H9 (cell line): ENCODE results near the gene RSPO1. TPM values are rescaled to one million over a fixed set of nuclear protein-coding genes. Genes with fewer than 3 reads are reported as not detected.

Experiments used
- DNase-seq: peaks from one replicate; pipeline ENCODE4 v3.0.0-alpha.2; 2017
- H2AFZ ChIP-seq: one replicate; pipeline ENCODE4 v1.6.1; 2013; ENCODE audit warnings: mild to moderate bottlenecking, low read length, control low read depth, moderate library complexity
- H2AK5ac ChIP-seq: 2 replicates; pipeline ENCODE4 v1.6.1; 2013; ENCODE audit warnings: low read length, control low read depth, mixed read lengths; ENCODE audit not compliant: insufficient read length
- H2BK120ac ChIP-seq: one replicate; pipeline ENCODE4 v1.6.1; 2013; ENCODE audit warnings: low read depth, mild to moderate bottlenecking, low read length, control low read depth, inconsistent platforms; ENCODE audit not compliant: poor library complexity, severe bottlenecking
- H2BK12ac ChIP-seq: 2 replicates; pipeline ENCODE4 v1.6.1; 2013; ENCODE audit warnings: low read length, control low read depth, mixed read lengths, low read depth; ENCODE audit not compliant: insufficient read length
- H2BK15ac ChIP-seq: 2 replicates; pipeline ENCODE4 v1.6.1; 2013; ENCODE audit warnings: low read depth, low read length, control low read depth
- H2BK20ac ChIP-seq: one replicate; pipeline ENCODE4 v1.6.1; 2013; ENCODE audit warnings: low read depth, mild to moderate bottlenecking, low read length, control low read depth, inconsistent platforms; ENCODE audit not compliant: poor library complexity, severe bottlenecking
- H2BK5ac ChIP-seq: 2 replicates; pipeline ENCODE4 v1.6.1; 2013; ENCODE audit warnings: low read length, control low read depth, mixed read lengths; ENCODE audit not compliant: insufficient read length
- H3K14ac ChIP-seq: 2 replicates; pipeline ENCODE4 v1.6.1; 2013; ENCODE audit warnings: low read length, control low read depth; ENCODE audit not compliant: insufficient read depth
- H3K18ac ChIP-seq: 2 replicates; pipeline ENCODE4 v1.6.1; 2013; ENCODE audit warnings: low read depth, mild to moderate bottlenecking, mixed read lengths, low read length, control low read depth; ENCODE audit not compliant: insufficient read length
- H3K23ac ChIP-seq: 2 replicates; pipeline ENCODE4 v1.6.1; 2013; ENCODE audit warnings: low read length, control low read depth, mixed read lengths, low read depth; ENCODE audit not compliant: insufficient read length
- H3K23me2 ChIP-seq: 2 replicates; pipeline ENCODE4 v1.6.1; 2013; ENCODE audit warnings: low read depth, mild to moderate bottlenecking, mixed read lengths, low read length, control low read depth; ENCODE audit not compliant: insufficient read length, poor library complexity, severe bottlenecking
- H3K27ac ChIP-seq: 2 replicates; pipeline ENCODE4 v1.5.1; 2013; ENCODE audit warnings: low read length, control low read depth, mixed read lengths, low read depth; ENCODE audit not compliant: insufficient read length
- H3K27me3 ChIP-seq: 2 replicates; pipeline ENCODE4 v1.6.1; 2013; ENCODE audit warnings: low read length, control low read depth, inconsistent platforms; ENCODE audit not compliant: insufficient read depth
- H3K4ac ChIP-seq: 2 replicates; pipeline ENCODE4 v1.6.1; 2013; ENCODE audit warnings: low read depth, mild to moderate bottlenecking, control low read depth, inconsistent platforms, low read length, moderate library complexity
- H3K4me1 ChIP-seq: 2 replicates; pipeline ENCODE4 v1.6.1; 2013; ENCODE audit warnings: low read length, control low read depth, inconsistent platforms; ENCODE audit not compliant: insufficient read depth
- H3K4me2 ChIP-seq: 2 replicates; pipeline ENCODE4 v1.6.1; 2013; ENCODE audit warnings: low read length, control low read depth, mixed read lengths; ENCODE audit not compliant: insufficient read length, insufficient read depth
- H3K56ac ChIP-seq: 2 replicates; pipeline ENCODE4 v1.6.1; 2013; ENCODE audit warnings: low read depth, mild to moderate bottlenecking, mixed read lengths, low read length, control low read depth; ENCODE audit not compliant: insufficient read length
- H3K79me1 ChIP-seq: 2 replicates; pipeline ENCODE4 v1.6.1; 2013; ENCODE audit warnings: low read depth, mild to moderate bottlenecking, moderate library complexity, low read length, control low read depth, inconsistent platforms; ENCODE audit not compliant: insufficient read depth, poor library complexity, severe bottlenecking
- H3K79me2 ChIP-seq: 2 replicates; pipeline ENCODE4 v1.6.1; 2013; ENCODE audit warnings: low read length, control low read depth, inconsistent platforms; ENCODE audit not compliant: insufficient read depth
- H3K9ac ChIP-seq: 2 replicates; pipeline ENCODE4 v1.6.1; 2013; ENCODE audit warnings: low read length, control low read depth, mixed read lengths; ENCODE audit not compliant: insufficient read length; ENCODE audit errors: extremely low read depth
- H3K9me3 ChIP-seq: one replicate; pipeline ENCODE4 v1.6.1; 2013; ENCODE audit warnings: low read depth, low read length, inconsistent platforms; ENCODE audit not compliant: control insufficient read depth
- H3T11ph ChIP-seq: one replicate; pipeline ENCODE4 v1.6.1; 2013; ENCODE audit warnings: mild to moderate bottlenecking, low read length, control low read depth, inconsistent platforms
- H4K20me1 ChIP-seq: one replicate; pipeline ENCODE4 v1.6.1; 2013; ENCODE audit not compliant: control insufficient read depth, insufficient read length, insufficient read depth
- H4K5ac ChIP-seq: 2 replicates; pipeline ENCODE4 v1.6.1; 2013; ENCODE audit warnings: low read depth, mild to moderate bottlenecking, mixed read lengths, low read length, control low read depth; ENCODE audit not compliant: insufficient read length
- H4K8ac ChIP-seq: replicated peaks from 2 replicates; pipeline ENCODE4 v1.6.1; 2013; ENCODE audit warnings: low read length, control low read depth, mixed read lengths, low read depth; ENCODE audit not compliant: insufficient read length
- H4K91ac ChIP-seq: 2 replicates; pipeline ENCODE4 v1.6.1; 2013; ENCODE audit warnings: low read depth, mild to moderate bottlenecking, moderate library complexity, mixed read lengths, low read length, control low read depth; ENCODE audit not compliant: insufficient read length
- H3K27ac Mint-ChIP-seq, 3 experiments: 2 replicates in 2 of 3; 3 replicates in 1 of 3; pipeline ENCODE4 v1.8.0; 2020 to 2021; ENCODE audit warnings: mixed read lengths in 3 of 3, mild to moderate bottlenecking in 1 of 3, moderate library complexity in 1 of 3
- H3K27me3 Mint-ChIP-seq: 2 replicates; pipeline ENCODE4 v1.8.0; 2021; ENCODE audit warnings: low read depth, mild to moderate bottlenecking, moderate library complexity, mixed read lengths
- H3K36me3 Mint-ChIP-seq, 3 experiments: 2 replicates in 2 of 3; 3 replicates in 1 of 3; pipeline ENCODE4 v1.8.0; 2020 to 2021; ENCODE audit warnings: low read depth in 3 of 3, mixed read lengths in 3 of 3; ENCODE audit not compliant: insufficient read depth in 1 of 3
- H3K4me1 Mint-ChIP-seq, 2 experiments: 2 replicates each; pipeline ENCODE4 v1.8.0; 2020; ENCODE audit warnings: mixed read lengths in 2 of 2
- H3K4me3 Mint-ChIP-seq, 2 experiments: 2 replicates in 1 of 2; 3 replicates in 1 of 2; pipeline ENCODE4 v1.8.0; 2020 to 2021; ENCODE audit warnings: mild to moderate bottlenecking in 2 of 2, mixed read lengths in 2 of 2, moderate library complexity in 1 of 2
- H3K9me3 Mint-ChIP-seq, 2 experiments: 2 replicates in 1 of 2; 3 replicates in 1 of 2; pipeline ENCODE4 v1.8.0; 2020; ENCODE audit warnings: mild to moderate bottlenecking in 2 of 2, mixed read lengths in 2 of 2, moderate library complexity in 1 of 2
- WGBS: extraction: QIAGEN DNeasy Blood & Tissue Kit; methylation state at CpG from one replicate; pipeline ENCODE4 v1.1.7; 2013; ENCODE audit warnings: missing lambda C conversion rate, low lambda C conversion rate, mixed read lengths; ENCODE audit not compliant: insufficient read length; ENCODE audit errors: extremely low coverage; 5-methylcytosine and 5-hydroxymethylcytosine counted together
- total RNA-seq: library from RNA; stranded (reverse); gene quantifications from 2 replicates; pipeline ENCODE4 v1.2.1, GENCODE V29; 2021
- TF ChIP-seq, protein P1 (sequence below): fragments of 200-600 bp; sonication (generic); conservative IDR thresholded peaks from 3 replicates; pipeline ENCODE4 v1.8.0; 2021; ENCODE audit warnings: antibody characterized with exemption, mild to moderate bottlenecking

The RSPO1 gene
- total RNA-seq, 1 experiment from 2014 or later = 0.35 TPM

GRCh38 chr1:37575692-37576091 lies 59.0 kb downstream of the RSPO1 start:
- Mint-ChIP-seq H3K36me3 (peaks cover 54 to 95% (median 87%) of the 10 kb centered on the region in 3 experiments; a peak in 6 of 7 replicates), H3K4me1 (no peaks in the 10 kb centered on the region), H3K4me3 (no peak overlapping the region), H3K9me3 (no peaks in the 10 kb centered on the region), H3K27ac (no peak overlapping the region), H3K27me3 (no peaks in the 10 kb centered on the region)
- H3K4me2 ChIP-seq = no peak overlapping the region
- no peaks in the 10 kb centered on the region for H4K20me1 ChIP-seq
- no peak for DNase-seq
- H3K18ac ChIP-seq = no peak overlapping the region
- no peak overlapping the region for H2AFZ ChIP-seq
- no peak overlapping the region for H2BK5ac ChIP-seq
- H3K14ac ChIP-seq = no peak overlapping the region
- no peak overlapping the region for H2AK5ac ChIP-seq
- no peaks in the 10 kb centered on the region for H3K79me1 ChIP-seq
- no CpG with 5 or more reads among the region's 5 CpGs for WGBS
- no peak overlapping the region for H3T11ph ChIP-seq
- no peak overlapping the region for H4K5ac ChIP-seq
- H2BK15ac ChIP-seq = no peak overlapping the region
- H3K79me2 ChIP-seq = no peaks in the 10 kb centered on the region
- no peak overlapping the region for H3K9ac ChIP-seq
- H3K27me3 ChIP-seq = no peaks in the 10 kb centered on the region
- no peaks in the 10 kb centered on the region for H3K4me1 ChIP-seq
- no peak overlapping the region for H2BK12ac ChIP-seq
- H3K23ac ChIP-seq = no peak overlapping the region
- H3K4ac ChIP-seq = no peak overlapping the region
- TF ChIP-seq, protein P1, sequence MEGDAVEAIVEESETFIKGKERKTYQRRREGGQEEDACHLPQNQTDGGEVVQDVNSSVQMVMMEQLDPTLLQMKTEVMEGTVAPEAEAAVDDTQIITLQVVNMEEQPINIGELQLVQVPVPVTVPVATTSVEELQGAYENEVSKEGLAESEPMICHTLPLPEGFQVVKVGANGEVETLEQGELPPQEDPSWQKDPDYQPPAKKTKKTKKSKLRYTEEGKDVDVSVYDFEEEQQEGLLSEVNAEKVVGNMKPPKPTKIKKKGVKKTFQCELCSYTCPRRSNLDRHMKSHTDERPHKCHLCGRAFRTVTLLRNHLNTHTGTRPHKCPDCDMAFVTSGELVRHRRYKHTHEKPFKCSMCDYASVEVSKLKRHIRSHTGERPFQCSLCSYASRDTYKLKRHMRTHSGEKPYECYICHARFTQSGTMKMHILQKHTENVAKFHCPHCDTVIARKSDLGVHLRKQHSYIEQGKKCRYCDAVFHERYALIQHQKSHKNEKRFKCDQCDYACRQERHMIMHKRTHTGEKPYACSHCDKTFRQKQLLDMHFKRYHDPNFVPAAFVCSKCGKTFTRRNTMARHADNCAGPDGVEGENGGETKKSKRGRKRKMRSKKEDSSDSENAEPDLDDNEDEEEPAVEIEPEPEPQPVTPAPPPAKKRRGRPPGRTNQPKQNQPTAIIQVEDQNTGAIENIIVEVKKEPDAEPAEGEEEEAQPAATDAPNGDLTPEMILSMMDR = no peak
- H4K8ac ChIP-seq = no peak overlapping the region
- no peak overlapping the region for H2BK120ac ChIP-seq
- no peak overlapping the region for H3K27ac ChIP-seq
- no peak overlapping the region for H3K56ac ChIP-seq
- no peaks in the 10 kb centered on the region for H3K23me2 ChIP-seq
- no peak overlapping the region for H4K91ac ChIP-seq
- no peak overlapping the region for H2BK20ac ChIP-seq
- no peaks in the 10 kb centered on the region for H3K9me3 ChIP-seq
